GM23248 (cell line): ENCODE results near the gene PTPRK. TPM values are rescaled to one million over a fixed set of nuclear protein-coding genes. Genes with fewer than 3 reads are reported as not detected.

Experiments
- DNase-seq: peaks from one replicate; pipeline ENCODE4 v3.0.0-alpha.2; 2015
- H2AFZ ChIP-seq: fragments of 200-600 bp; sonication (generic); 2 replicates; pipeline ENCODE4 v1.6.1; 2016; ENCODE audit warnings: antibody characterized with exemption
- H3F3A ChIP-seq: fragments of 200-600 bp; sonication (generic); 2 replicates; pipeline ENCODE4 v1.6.1; 2016; ENCODE audit warnings: mild to moderate bottlenecking, antibody characterized with exemption, mixed run types; ENCODE audit not compliant: insufficient read depth
- H3K27ac ChIP-seq: fragments of 200-600 bp; sonication (generic); 2 replicates; pipeline ENCODE4 v1.5.1; 2016; ENCODE audit warnings: mild to moderate bottlenecking
- H3K27me3 ChIP-seq: fragments of 200-600 bp; sonication (generic); replicated peaks from 2 replicates; pipeline ENCODE4 v1.6.1; 2016; ENCODE audit warnings: mild to moderate bottlenecking; ENCODE audit not compliant: insufficient read depth
- H3K36me3 ChIP-seq: fragments of 200-600 bp; sonication (generic); 2 replicates; pipeline ENCODE4 v1.6.1; 2016; ENCODE audit warnings: low read depth, mild to moderate bottlenecking
- H3K4me1 ChIP-seq: fragments of 200-600 bp; sonication (generic); 2 replicates; pipeline ENCODE4 v1.6.1; 2016; ENCODE audit warnings: mild to moderate bottlenecking; ENCODE audit not compliant: insufficient read depth
- H3K4me2 ChIP-seq: fragments of 200-600 bp; sonication (generic); one replicate; pipeline ENCODE4 v1.6.1; 2016; ENCODE audit warnings: mild to moderate bottlenecking; ENCODE audit not compliant: unreplicated experiment
- H3K4me3 ChIP-seq: fragments of 200-600 bp; sonication (generic); 2 replicates; pipeline ENCODE4 v1.5.1; 2016; ENCODE audit warnings: mild to moderate bottlenecking
- H3K79me2 ChIP-seq: fragments of 200-600 bp; sonication (generic); 2 replicates; pipeline ENCODE4 v1.6.1; 2016; ENCODE audit warnings: mild to moderate bottlenecking; ENCODE audit not compliant: insufficient read depth
- H3K9ac ChIP-seq: fragments of 200-600 bp; sonication (generic); 2 replicates; pipeline ENCODE4 v1.6.1; 2016; ENCODE audit warnings: mild to moderate bottlenecking
- H3K9me2 ChIP-seq: fragments of 200-600 bp; sonication (generic); 2 replicates; pipeline ENCODE4 v1.6.1; 2016; ENCODE audit warnings: mixed run types, mild to moderate bottlenecking, moderate library complexity; ENCODE audit not compliant: insufficient read depth
- H3K9me3 ChIP-seq: fragments of 200-600 bp; sonication (generic); one replicate; pipeline ENCODE4 v1.6.1; 2017; ENCODE audit warnings: low read depth
- H4K20me1 ChIP-seq: fragments of 200-600 bp; sonication (generic); 2 replicates; pipeline ENCODE4 v1.6.0; 2016; ENCODE audit not compliant: insufficient read depth
- EZH2 ChIP-seq: fragments of 200-600 bp; sonication (generic); IDR thresholded peaks from 2 replicates; pipeline ENCODE4 v1.6.1; 2018; ENCODE audit warnings: antibody characterized with exemption, mild to moderate bottlenecking; ENCODE audit not compliant: insufficient read depth, poor library complexity, severe bottlenecking
- EZH2phosphoT487 ChIP-seq: fragments of 200-600 bp; sonication (generic); IDR thresholded peaks from 2 replicates; pipeline ENCODE4 v1.6.1; 2018; ENCODE audit warnings: antibody characterized with exemption, moderate library complexity, mild to moderate bottlenecking, low read depth; ENCODE audit not compliant: insufficient read depth
- WGBS, 2 experiments: methylation state at CpG; one replicate each; pipeline ENCODE4 v1.1.6; 2015 to 2017; ENCODE audit warnings: low lambda C conversion rate in 2 of 2, low coverage in 1 of 2; ENCODE audit errors: missing lambda C conversion rate in 2 of 2; 5-methylcytosine and 5-hydroxymethylcytosine counted together
- in situ Hi-C: fragments of 300-500 bp; cut with MboI; formaldehyde crosslinking; loops from 2 replicates; pipeline ENCODE4 v1.15.0; 2020
- polyA plus RNA-seq: library from polyadenylated mRNA; unstranded; fragments of >200 nt; fragmentation: Nextera tagmentation; extraction: Ambion mirVana; gene quantifications from 2 replicates; pipeline ENCODE4 v1.2.1, GENCODE V29; 2016
- total RNA-seq: library from RNA; depleted of rRNA; stranded (reverse); fragments of >200 nt; shearing (Covaris generic); gene quantifications from 2 replicates; pipeline ENCODE4 v1.2.3, GENCODE V29; 2014

PTPRK gene
- total and polyA plus RNA-seq, 2 experiments from 2014 or later: 22.3 to 34.5 TPM

- Histone ChIP-seq H4K20me1 (no peaks in the 10 kb centered on the region), H3K27me3 (no peaks in the 10 kb centered on the region), H3K9me2 (no peaks in the 10 kb centered on the region; the same call in 1 of the 2 replicates), H3K4me2 (no peak overlapping the region), H3F3A (peaks cover 9% of the 10 kb centered on the region; the same call in 1 of the 2 replicates), H3K4me1 (peaks cover 24% of the 10 kb centered on the region), H3K9ac (no peak overlapping the region), H3K36me3 (no peaks in the 10 kb centered on the region), H3K79me2 (no peaks in the 10 kb centered on the region), H3K4me3 (no peak overlapping the region), H2AFZ (no peak overlapping the region), H3K27ac (no peak overlapping the region), H3K9me3 (no peaks in the 10 kb centered on the region)
- in situ Hi-C loops: no loop called here
- 100% methylated on average over 1 of the region's 1 CpG for WGBS, 2 experiments
- TF ChIP-seq EZH2phosphoT487 (no peak), EZH2 (no peak)
- no peak for DNase-seq
Observed at GRCh38 chr6:128278836-128279235, 241.6 kb downstream of the PTPRK start.

DNA sequence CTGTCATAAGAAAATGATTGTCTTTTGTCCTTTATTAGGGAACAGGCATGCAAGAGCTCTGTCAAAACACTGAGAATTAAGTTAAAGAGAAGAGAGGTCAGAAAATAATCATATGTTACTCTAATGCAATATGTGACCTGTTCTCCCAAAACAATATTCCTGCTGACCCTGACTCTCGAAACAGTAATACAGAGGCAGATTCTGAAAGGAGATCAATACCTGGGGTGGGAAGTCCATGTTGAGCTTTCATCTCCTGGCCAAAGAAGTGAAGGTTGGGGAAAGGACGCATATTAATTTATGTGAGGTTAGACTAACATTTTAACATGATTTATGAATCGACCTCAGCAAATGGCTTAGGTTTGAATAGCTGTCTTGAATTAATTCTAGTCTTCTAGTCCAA lies 243.0 kb downstream of the PTPRK start:
- TF ChIP-seq EZH2 (no peak), EZH2phosphoT487 (no peak)
- no peaks in the 10 kb centered on the region for H3K36me3 ChIP-seq

DNA sequence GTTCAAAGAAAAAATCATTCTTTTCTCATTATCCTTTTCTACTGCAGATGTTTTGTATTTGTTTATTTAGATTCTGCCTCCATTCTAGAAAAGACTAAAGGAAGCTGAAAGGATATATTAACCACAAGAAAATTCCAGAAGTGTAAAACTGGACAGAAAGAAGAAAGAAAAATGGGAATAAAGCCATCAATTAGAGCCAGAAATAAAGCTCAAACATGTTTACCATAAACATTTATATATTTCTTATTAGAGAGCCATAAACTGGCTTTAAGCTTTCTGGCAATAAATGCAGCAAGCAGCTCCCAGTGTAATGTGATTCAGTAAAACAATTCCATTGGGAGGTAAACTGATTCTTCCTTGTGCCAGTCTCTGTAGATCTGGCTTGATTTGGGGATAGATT lies 244.1 kb downstream of the PTPRK start:
- TF ChIP-seq EZH2phosphoT487 (no peak), EZH2 (no peak)
- H3K4me3 ChIP-seq: no peak overlapping the region
- no peak overlapping the region for H3K4me2 ChIP-seq

More for the DNA sequence above, 243.0 kb downstream of the PTPRK start:
- Histone ChIP-seq H3K27me3 (no peaks in the 10 kb centered on the region), H3K4me2 (no peak overlapping the region), H3K79me2 (no peaks in the 10 kb centered on the region), H3K4me1 (peaks cover 22% of the 10 kb centered on the region), H2AFZ (no peak overlapping the region), H3K9me3 (no peaks in the 10 kb centered on the region), H3K9ac (no peak overlapping the region), H3F3A (peaks cover 7% of the 10 kb centered on the region; the same call in 1 of the 2 replicates), H4K20me1 (no peaks in the 10 kb centered on the region), H3K9me2 (no peaks in the 10 kb centered on the region; the same call in 1 of the 2 replicates), H3K4me3 (no peak overlapping the region), H3K27ac (no peak overlapping the region)
- in situ Hi-C loops: no loop called here
- WGBS, 2 experiments: 98 to 99% methylated on average over 3 of the region's 3 CpGs
- no peak for DNase-seq

GRCh38 chr6:128275681-128276080 lies 244.7 kb downstream of the PTPRK start:
- Histone ChIP-seq H2AFZ (no peak overlapping the region), H3K79me2 (no peaks in the 10 kb centered on the region), H3K9me2 (no peaks in the 10 kb centered on the region; the same call in 1 of the 2 replicates), H3K9me3 (no peaks in the 10 kb centered on the region), H3K9ac (no peak overlapping the region), H4K20me1 (no peaks in the 10 kb centered on the region), H3K4me3 (no peak overlapping the region), H3K27ac (peak overlapping the region; percentile 3; the same call in 1 of the 2 replicates), H3K4me1 (peaks cover 22% of the 10 kb centered on the region), H3F3A (peaks cover 7% of the 10 kb centered on the region; the same call in 1 of the 2 replicates), H3K36me3 (no peaks in the 10 kb centered on the region), H3K4me2 (no peak overlapping the region), H3K27me3 (no peaks in the 10 kb centered on the region)
- in situ Hi-C loops: no loop called here
- TF ChIP-seq EZH2 (no peak), EZH2phosphoT487 (no peak)
- peak; percentile 12 for DNase-seq

More for the DNA sequence above, 244.1 kb downstream of the PTPRK start:
- in situ Hi-C loops: no loop called here
- Histone ChIP-seq H3K9me2 (no peaks in the 10 kb centered on the region; the same call in 1 of the 2 replicates), H4K20me1 (no peaks in the 10 kb centered on the region), H3K36me3 (no peaks in the 10 kb centered on the region), H3K9me3 (no peaks in the 10 kb centered on the region), H3K9ac (no peak overlapping the region), H3F3A (peaks cover 7% of the 10 kb centered on the region; the same call in 1 of the 2 replicates), H3K79me2 (no peaks in the 10 kb centered on the region), H3K27me3 (no peaks in the 10 kb centered on the region), H3K4me1 (peaks cover 22% of the 10 kb centered on the region), H3K27ac (no peak overlapping the region), H2AFZ (no peak overlapping the region)
- DNase-seq: no peak

GRCh38 chr6:128275030-128275429 lies 245.4 kb downstream of the PTPRK start:
- Histone ChIP-seq H3K9me2 (no peaks in the 10 kb centered on the region; the same call in 1 of the 2 replicates), H3K27me3 (no peaks in the 10 kb centered on the region), H2AFZ (no peak overlapping the region), H3K9me3 (no peaks in the 10 kb centered on the region), H3K79me2 (no peaks in the 10 kb centered on the region), H3K4me1 (peaks cover 22% of the 10 kb centered on the region), H3K27ac (peak overlapping the region; percentile 3; the same call in 1 of the 2 replicates), H3K9ac (no peak overlapping the region), H3K4me3 (no peak overlapping the region), H3K4me2 (no peak overlapping the region), H4K20me1 (no peaks in the 10 kb centered on the region), H3K36me3 (no peaks in the 10 kb centered on the region), H3F3A (peaks cover 7% of the 10 kb centered on the region; the same call in 1 of the 2 replicates)
- TF ChIP-seq EZH2phosphoT487 (no peak), EZH2 (no peak)
- WGBS, 2 experiments: 86 to 90% methylated on average over 1 of the region's 1 CpG
- DNase-seq: peak; percentile 54
- in situ Hi-C loops: no loop called here
